Fibroblast of skin of left quadriceps (primary cell): ENCODE data around the gene HOTAIR.

Experiments
- DNase-seq, 2 experiments: peaks; one replicate each; pipeline ENCODE4 v3.0.0-alpha.2; 2013; ENCODE audit warnings: low read depth in 2 of 2

The HOTAIR gene

GRCh38 chr12:53988541-53989226, 13.9 kb upstream of the HOTAIR start:
- no peak for DNase-seq

GRCh38 chr12:53987787-53988230, 13.1 kb upstream of the HOTAIR start:
- DNase-seq, result no peak

GRCh38 chr12:53986686-53987483, 12.1 kb upstream of the HOTAIR start:
- DNase-seq, result no peak

DNA sequence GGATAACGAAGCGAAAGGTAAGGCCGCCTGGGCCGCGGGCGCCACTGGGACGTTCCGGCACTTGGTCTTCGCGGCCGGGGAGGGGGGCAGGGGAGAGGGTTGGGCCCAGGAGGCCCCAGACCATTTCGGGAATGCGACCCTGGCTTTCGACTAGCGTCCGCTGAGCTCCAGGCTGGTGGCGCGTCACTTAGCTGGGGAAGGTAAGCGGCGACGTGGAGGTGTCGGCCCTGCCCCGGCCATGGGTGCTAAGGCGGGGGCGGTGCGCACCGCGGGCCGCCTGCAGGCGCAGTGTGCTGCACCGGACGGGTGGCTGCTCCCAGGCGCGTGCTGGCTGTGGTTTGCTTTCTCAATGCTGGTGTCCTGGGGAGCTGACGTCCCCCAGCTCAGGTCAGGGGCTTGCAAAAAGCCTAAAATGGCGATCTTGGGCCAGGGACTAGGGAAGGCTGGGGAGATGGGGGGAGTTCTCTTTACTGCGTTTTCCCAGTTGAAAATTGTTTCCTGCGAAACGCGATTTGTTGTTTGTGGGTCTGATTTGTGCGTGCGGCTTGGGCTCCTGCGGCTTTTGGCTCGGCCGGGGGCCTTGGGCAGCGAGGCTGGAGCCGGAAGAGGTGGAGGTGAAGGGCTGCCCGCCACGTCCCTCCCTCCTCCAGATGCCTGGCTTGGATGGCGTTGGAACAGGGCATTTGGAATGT, 11.4 kb upstream of the HOTAIR start:
- DNase-seq, result no peak

GRCh38 chr12:53985692-53985993, 10.9 kb upstream of the HOTAIR start:
- DNase-seq, result no peak

- peak; percentile 98 for DNase-seq
Observed at GRCh38 chr12:53984901-53985691, 10.3 kb upstream of the HOTAIR start, which contains the start of gene HOXC10. HOXC10 (plus strand) TSS chr12:53985146; CDS start chr12:53985260, 114 bp downstream.

DNA sequence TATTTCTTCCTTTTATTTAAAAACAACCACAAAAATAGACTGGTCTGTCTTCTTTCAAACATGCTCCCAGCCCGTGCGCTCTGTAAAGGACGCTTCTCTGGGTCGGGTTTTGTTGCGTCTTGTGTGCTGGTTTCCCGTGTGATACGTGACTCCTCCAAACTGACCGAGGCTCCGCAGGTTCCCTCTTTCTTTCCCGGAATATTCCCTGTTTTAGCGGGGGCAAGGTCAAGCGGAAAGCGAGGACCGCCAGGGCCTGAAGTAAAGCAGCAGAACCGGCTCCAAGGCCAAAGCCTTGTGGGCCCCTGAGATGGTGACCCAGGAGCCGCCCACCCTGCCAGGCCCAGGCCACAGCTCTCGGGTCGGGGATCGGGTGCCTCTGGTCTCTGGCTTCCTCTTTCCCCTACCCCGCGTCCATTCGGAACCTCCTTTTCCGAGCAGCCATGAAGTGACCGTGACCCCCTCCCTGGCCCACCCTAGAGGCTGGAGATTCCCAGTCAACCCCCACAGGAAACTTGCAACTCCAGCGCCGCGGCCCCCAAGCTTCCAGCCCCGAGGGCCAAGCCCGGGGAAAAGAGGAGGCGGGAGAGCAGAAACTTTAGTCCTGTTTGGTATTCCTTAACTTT, 9.3 kb upstream of the HOTAIR start:
- no peak for DNase-seq

- DNase-seq, result no peak
Observed at GRCh38 chr12:53983568-53983949, 8.8 kb upstream of the HOTAIR start.

- DNase-seq, result no peak
Observed at GRCh38 chr12:53982648-53983567, 8.2 kb upstream of the HOTAIR start.

GRCh38 chr12:53981634-53982565, 7.1 kb upstream of the HOTAIR start:
- peak in 1 of 2 experiments; percentile 64 for DNase-seq

GRCh38 chr12:53980802-53981496, 6.2 kb upstream of the HOTAIR start:
- no peak for DNase-seq

DNA sequence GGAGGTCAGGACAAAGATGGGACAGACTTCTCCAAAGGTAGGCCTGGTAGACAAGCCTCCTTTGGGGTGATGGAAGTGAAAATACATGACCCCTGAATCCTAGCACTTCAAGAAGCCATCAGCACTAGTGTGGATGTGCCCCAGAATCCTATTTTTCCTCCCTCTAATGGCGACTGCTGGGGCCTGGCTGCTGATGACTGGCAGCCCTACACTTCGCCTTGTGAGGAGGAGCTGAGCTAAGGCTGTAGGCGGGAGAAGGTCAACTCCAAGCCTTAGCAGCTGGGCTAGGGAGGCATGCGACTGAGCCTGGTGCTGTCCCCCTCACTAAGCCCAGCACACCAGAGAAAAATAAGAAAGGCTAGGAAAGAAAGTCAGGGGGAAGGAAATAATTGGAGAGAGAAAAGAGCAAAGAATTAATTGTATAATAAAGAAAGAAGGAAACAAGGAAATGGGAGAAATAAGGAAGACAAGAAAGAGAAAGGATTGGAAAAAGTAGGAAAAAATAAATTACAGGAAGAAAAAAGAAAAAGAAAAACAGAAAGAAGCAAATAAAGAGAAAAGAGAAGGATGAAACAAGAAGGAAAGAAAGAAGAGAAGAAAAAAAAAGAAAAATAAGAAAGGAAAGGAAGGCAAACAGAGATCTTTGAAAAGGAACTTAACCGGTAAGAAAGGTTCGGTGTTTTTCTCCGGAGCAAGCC, 5.5 kb upstream of the HOTAIR start:
- DNase-seq, result no peak

GRCh38 chr12:53978477-53979356, 4.0 kb upstream of the HOTAIR start:
- peak in 1 of 2 experiments; percentile 61 for DNase-seq

GRCh38 chr12:53977596-53978445, 3.1 kb upstream of the HOTAIR start:
- no peak for DNase-seq

GRCh38 chr12:53976823-53977595, 2.3 kb upstream of the HOTAIR start:
- no peak for DNase-seq
